NCI-H345 (cell line): ENCODE data around the gene CTSL.
"Not testable (repeated sequence)": the region's sequence is repeated elsewhere in the genome, so short reads cannot be mapped to it uniquely, and the experiment has no call there.

Experiments used
- DNase-seq: peaks from one replicate; lab custom pipeline; 2025; lab: John Stamatoyannopoulos, UW

CTSL gene

GRCh38 chr9:87722393-87723088 lies 3.4 kb upstream of the CTSL start:
- DNase-seq = no peak

GRCh38 chr9:87725356-87725899 lies 491 bp upstream of the CTSL start:
- no peak for DNase-seq

DNA sequence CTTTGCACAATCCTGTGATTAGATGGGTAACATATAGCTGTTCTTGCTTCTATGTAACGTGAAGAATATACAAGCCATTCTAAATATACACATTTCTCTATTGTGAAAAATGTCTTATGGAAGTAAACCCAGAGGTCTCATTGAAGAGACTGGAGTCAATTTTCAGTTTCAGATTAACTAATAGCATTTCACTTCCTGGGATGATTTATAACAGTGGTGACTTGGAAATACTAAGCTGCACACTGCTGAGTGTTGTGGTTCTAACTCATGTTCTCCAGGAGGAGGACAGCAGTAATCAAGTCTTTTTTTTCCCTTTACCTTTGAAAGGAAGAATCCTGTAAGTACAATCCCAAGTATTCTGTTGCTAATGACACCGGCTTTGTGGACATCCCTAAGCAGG lies 3.3 kb downstream of the CTSL start:
- DNase-seq = no peak

DNA sequence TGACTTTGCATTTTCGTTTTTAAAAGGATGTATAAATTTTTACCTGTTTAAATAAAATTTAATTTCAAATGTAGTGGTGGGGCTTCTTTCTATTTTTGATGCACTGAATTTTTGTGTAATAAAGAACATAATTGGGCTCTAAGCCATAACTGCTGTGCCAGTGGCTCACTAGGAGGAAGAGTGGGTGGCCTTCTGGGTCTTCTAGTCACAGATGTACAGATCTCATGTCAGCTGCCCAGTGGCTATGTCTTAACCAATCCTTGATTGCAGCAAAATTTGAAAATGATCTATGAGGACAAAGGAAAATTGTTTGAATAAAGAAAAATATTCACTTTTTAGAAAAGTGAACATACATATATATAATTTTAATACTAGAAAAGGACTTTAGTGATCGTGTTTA lies 5.4 kb downstream of the CTSL start:
- no peak for DNase-seq

DNA sequence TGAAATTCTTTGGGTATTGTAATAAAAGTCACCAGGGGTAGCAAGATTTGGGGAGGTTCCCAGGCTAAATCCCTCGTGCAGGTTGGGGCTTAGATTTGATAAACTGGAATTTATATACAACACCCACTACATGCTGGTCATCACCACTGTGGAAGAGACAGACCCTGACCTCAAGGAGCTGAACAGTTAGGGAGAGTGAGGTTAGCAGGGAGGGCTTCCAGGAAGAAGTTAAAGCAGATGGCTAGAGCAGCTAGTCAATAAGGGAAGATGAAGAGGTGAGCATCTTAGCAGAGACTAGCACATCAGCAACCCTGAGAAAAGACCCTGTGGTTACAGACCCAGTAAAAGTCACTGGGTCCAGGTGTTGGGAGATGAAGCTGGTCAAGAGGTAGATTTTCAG lies 6.4 kb downstream of the CTSL start:
- no peak for DNase-seq

- DNase-seq = no peak
Measured at GRCh38 chr9:87732756-87733155, 6.8 kb downstream of the CTSL start.

- no peak for DNase-seq
Measured at GRCh38 chr9:87733273-87734052, 7.5 kb downstream of the CTSL start.

GRCh38 chr9:87734106-87734505 lies 8.2 kb downstream of the CTSL start:
- DNase-seq = no peak

- DNase-seq = no peak
Measured at GRCh38 chr9:87739546-87739945, 13.6 kb downstream of the CTSL start.

GRCh38 chr9:87740209-87740608 lies 14.3 kb downstream of the CTSL start:
- no peak for DNase-seq

GRCh38 chr9:87741326-87741725 lies 15.4 kb downstream of the CTSL start:
- DNase-seq = no peak

- DNase-seq = no peak
Measured at GRCh38 chr9:87741891-87742290, 16.0 kb downstream of the CTSL start.

GRCh38 chr9:87742813-87743428 lies 17.0 kb downstream of the CTSL start:
- no peak for DNase-seq

DNA sequence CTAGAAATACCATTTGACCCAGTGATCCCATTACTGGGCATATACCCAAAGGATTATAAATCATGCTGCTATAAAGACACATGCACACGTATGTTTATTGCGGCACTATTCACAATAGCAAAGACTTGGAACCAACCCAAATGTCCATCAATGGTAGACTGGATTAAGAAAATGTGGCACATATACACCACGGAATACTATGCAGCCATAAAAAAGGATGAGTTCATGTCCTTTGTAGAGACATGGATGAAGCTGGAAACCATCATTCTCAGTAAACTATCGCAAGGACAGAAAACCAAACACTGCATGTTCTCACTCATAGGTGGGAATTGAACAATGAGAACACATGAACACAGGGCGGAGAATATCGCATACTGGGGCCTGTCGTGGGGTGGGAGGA lies 18.3 kb downstream of the CTSL start:
- DNase-seq = not testable (repeated sequence)

DNA sequence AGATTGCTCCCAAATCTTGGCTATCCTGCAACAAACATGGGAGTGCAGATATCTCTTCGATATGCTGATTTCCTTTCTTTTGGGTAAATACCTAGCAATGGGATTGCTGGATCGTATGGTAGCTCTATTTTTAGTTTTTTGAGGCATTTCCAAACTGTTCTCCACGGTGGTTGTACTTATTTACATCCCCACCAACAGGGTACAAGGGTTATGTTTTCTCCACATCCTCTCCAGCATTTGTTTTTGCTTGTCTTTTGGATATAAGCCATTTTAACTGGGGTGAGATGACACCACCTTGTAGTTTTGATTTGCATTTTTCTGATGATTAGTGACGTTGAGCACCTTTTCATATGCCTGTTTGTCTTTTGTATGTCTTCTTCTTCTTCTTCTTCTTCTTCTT lies 20.3 kb downstream of the CTSL start:
- DNase-seq = no peak

- DNase-seq = no peak
Measured at GRCh38 chr9:87748881-87749280, 23.0 kb downstream of the CTSL start.

DNA sequence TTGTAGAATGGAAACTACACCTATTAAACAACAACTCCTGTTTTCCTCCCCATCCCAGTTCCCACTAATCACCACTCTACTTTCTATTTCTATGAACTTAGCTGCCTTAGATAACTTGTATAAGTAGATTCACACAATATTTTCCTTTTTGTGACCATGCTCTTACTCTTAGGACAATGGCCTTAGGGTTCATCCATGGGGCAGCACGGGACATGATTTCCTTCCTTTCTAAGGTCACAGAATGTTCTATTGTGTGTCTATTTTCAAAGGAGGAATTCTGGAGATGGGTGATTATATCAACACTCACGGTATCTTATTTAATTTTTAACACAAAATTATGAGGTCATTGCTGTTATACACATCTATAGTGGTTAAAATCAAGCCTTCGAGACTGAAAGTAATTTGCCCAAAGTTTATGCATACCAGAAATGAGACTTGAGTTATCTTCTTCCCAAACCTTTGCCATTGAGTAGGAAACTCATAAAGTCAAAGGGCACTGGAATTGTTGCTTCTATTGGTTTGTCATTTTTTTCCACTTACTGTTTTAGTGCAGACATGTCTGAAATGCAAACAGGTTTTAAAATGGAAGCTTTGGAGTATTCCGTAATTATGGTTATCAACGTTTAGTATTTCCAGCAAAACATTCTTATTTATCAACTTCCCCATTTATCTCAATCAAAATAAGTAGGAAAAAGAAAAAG lies 23.6 kb downstream of the CTSL start:
- no peak for DNase-seq

- DNase-seq = no peak
Measured at GRCh38 chr9:87750726-87751125, 24.8 kb downstream of the CTSL start.

GRCh38 chr9:87751423-87751822 lies 25.5 kb downstream of the CTSL start:
- DNase-seq = no peak

GRCh38 chr9:87751868-87752267 lies 25.9 kb downstream of the CTSL start:
- DNase-seq = no peak

DNA sequence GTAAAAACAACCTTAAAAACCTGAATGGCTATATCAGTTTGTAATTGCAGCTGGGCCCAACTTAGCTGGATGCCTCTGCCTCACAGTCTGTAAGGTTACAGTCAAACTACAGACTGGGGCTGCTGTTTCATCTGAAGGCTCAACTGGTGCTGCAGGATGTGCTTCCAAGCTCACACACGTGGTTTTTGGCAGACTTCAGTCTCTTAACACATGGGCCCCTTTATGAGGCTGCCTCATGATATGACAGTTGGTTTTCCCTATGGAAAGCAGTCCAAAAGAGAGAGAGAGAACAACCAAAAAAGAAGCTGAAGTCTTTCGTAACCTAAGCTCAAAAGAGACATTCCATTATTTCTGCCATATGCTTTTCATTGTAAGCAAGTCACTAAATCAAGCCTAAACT lies 27.4 kb downstream of the CTSL start:
- no peak for DNase-seq

DNA sequence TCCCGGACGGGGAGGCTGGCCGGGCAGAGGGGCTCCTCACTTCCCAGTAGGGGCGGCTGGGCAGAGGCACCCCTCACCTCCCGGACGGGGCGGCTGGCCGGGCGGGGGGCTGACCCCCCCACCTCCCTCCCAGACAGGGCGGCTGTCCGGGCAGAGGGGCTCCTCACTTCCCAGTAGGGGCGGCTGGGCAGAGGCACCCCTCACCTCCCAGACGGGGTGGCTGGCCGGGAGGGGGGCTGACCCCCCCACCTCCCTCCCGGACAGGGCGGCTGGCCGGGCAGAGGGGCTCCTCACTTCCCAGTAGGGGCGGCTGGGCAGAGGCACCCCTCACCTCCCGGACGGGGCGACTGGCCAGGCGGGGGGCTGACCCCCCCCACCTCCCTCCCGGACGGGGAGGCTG lies 32.4 kb downstream of the CTSL start:
- DNase-seq = not testable (repeated sequence)
